K562 (cell line): Measurements from ENCODE around the gene HARS1. TPM values are rescaled to one million over a fixed set of nuclear protein-coding genes. Genes with fewer than 3 reads are reported as not detected.
A peak's percentile ranks its signal among the peaks of the same experiment; 100 is the strongest.

Experiments
- AFF1 ChIP-seq, 2 experiments: fragments of 450-650 bp; IDR thresholded peaks; 2 replicates each; pipeline ENCODE4 v1.6.1; 2018; ENCODE audit warnings: mild to moderate bottlenecking in 2 of 2, low read depth in 1 of 2; ENCODE audit not compliant: partially characterized antibody in 2 of 2
- BDP1 ChIP-seq: IDR thresholded peaks from 3 replicates; pipeline ENCODE4 v1.6.1; 2011; ENCODE audit not compliant: insufficient read length, insufficient read depth
- BRF1 ChIP-seq: IDR thresholded peaks from 3 replicates; pipeline ENCODE4 v1.6.1; 2011; ENCODE audit warnings: borderline replicate concordance, mild to moderate bottlenecking; ENCODE audit not compliant: insufficient read length; ENCODE audit errors: extremely low read depth
- CBX3 ChIP-seq, 2 experiments: IDR thresholded peaks; 1 replicate in 1 of 2; 2 replicates in 1 of 2; pipeline ENCODE4 v1.6.1; 2012; ENCODE audit warnings: inconsistent platforms in 2 of 2, low read length in 2 of 2, borderline replicate concordance in 1 of 2, control low read depth in 1 of 2
- CEBPG ChIP-seq, 3 experiments: fragments of 200-800 bp in 1 of 3; sonication (Bioruptor generic) in 1 of 3; sonication (generic) in 1 of 3; formaldehyde crosslinking in 1 of 3; IDR thresholded peaks in 2 of 3; conservative IDR thresholded peaks in 1 of 3; 2 replicates each; pipeline versions ENCODE4 v1.6.1 to v1.8.0; 2016 to 2022; ENCODE audit warnings: missing compliant biosample characterization in 2 of 3, missing genetic modification characterization in 2 of 3, mild to moderate bottlenecking in 1 of 3, missing genetic modification reagents in 1 of 3
- DMBX1 ChIP-seq: fragments of 250-450 bp; sonication (Bioruptor Pico); IDR thresholded peaks from 2 replicates; pipeline ENCODE4 v1.8.0; 2022; ENCODE audit warnings: inconsistent platforms, mild to moderate bottlenecking, moderate library complexity, borderline replicate concordance
- EHMT2 ChIP-seq: fragments of 450-650 bp; IDR thresholded peaks from 2 replicates; pipeline ENCODE4 v1.6.1; 2018; ENCODE audit warnings: antibody characterized with exemption
- ELF2 ChIP-seq: fragments of 250-450 bp; sonication (Bioruptor Pico); IDR thresholded peaks from 2 replicates; pipeline ENCODE4 v1.5.0; 2021; ENCODE audit warnings: mild to moderate bottlenecking
- FOS ChIP-seq: IDR thresholded peaks from 3 replicates; pipeline ENCODE4 v1.6.1; 2011; ENCODE audit not compliant: insufficient read length; ENCODE audit errors: extremely low read depth
- FOXP1 ChIP-seq: sonication (generic); formaldehyde crosslinking; IDR thresholded peaks from 2 replicates; pipeline ENCODE4 v1.8.0; 2022; ENCODE audit warnings: mild to moderate bottlenecking, missing genetic modification reagents
- MTA1 ChIP-seq: fragments of 450-650 bp; IDR thresholded peaks from 2 replicates; pipeline ENCODE4 v1.6.1; 2017; ENCODE audit warnings: borderline replicate concordance
- SMAD1 ChIP-seq: fragments of 150-350 bp; IDR thresholded peaks from 2 replicates; pipeline ENCODE4 v1.6.1; 2014; ENCODE audit warnings: low read length, low read depth; ENCODE audit not compliant: partially characterized antibody
- SRSF1 ChIP-seq: fragments of 200-400 bp; formaldehyde crosslinking; IDR thresholded peaks from 2 replicates; pipeline ENCODE4 v1.6.1; 2017; ENCODE audit warnings: mild to moderate bottlenecking, low read depth, low read length, moderate library complexity
- TAL1 ChIP-seq: fragments of 450-650 bp; IDR thresholded peaks from 2 replicates; pipeline ENCODE4 v1.6.1; 2016; ENCODE audit warnings: mild to moderate bottlenecking
- ZNF124 ChIP-seq: sonication (generic); formaldehyde crosslinking; IDR thresholded peaks from 2 replicates; pipeline ENCODE4 v1.8.1; 2022; ENCODE audit warnings: missing genetic modification reagents
- ZNF24 ChIP-seq: fragments of 450-650 bp; IDR thresholded peaks from 2 replicates; pipeline ENCODE4 v1.6.1; 2016
- ZNF324 ChIP-seq: fragments of 250-450 bp; sonication (Bioruptor Pico); IDR thresholded peaks from 2 replicates; pipeline ENCODE4 v1.4.0; 2020; ENCODE audit warnings: mild to moderate bottlenecking
- ZNF41 ChIP-seq: fragments of 250-450 bp; sonication (Bioruptor Pico); conservative IDR thresholded peaks from 2 replicates; pipeline ENCODE4 v1.4.0; 2020; ENCODE audit warnings: mild to moderate bottlenecking
- ZNF444 ChIP-seq: fragments of 250-450 bp; sonication (Bioruptor Pico); IDR thresholded peaks from 2 replicates; pipeline ENCODE4 v1.4.0; 2020; ENCODE audit warnings: mild to moderate bottlenecking, moderate library complexity
- polyA plus RNA-seq, 8 experiments: library from polyadenylated mRNA; depleted of rRNA in 4 of 8; stranded (reverse) in 5 of 8; unstranded in 3 of 8; fragments of >200 nt; fragmentation: Nextera tagmentation in 2 of 8; fragmentation: Illumina TruSeq in 1 of 8; extraction: Ambion mirVana in 2 of 8; extraction: Trizol in 1 of 8; gene quantifications; 2 replicates each; pipeline versions ENCODE4 v1.2.1 to v1.2.3, GENCODE V29; 2011 to 2014; ENCODE audit warnings: inconsistent platforms in 1 of 8, missing spikeins in 1 of 8
- total RNA-seq, 7 experiments: library from RNA; depleted of rRNA in 6 of 7; stranded (reverse); fragments of >200 nt in 6 of 7; fragmentation: Illumina TruSeq in 2 of 7; extraction: Trizol in 2 of 7; gene quantifications; 2 replicates each; pipeline versions ENCODE4 v1.2.1 to v1.2.3, GENCODE V29; 2011 to 2021; ENCODE audit warnings: low replicate concordance in 1 of 7
- TF ChIP-seq, protein P1 (sequence below): sonication (generic); formaldehyde crosslinking; IDR thresholded peaks from 2 replicates; pipeline ENCODE4 v1.8.0; 2023; ENCODE audit warnings: mild to moderate bottlenecking, missing genetic modification reagents

Gene HARS1
- total and polyA plus RNA-seq, 9 of the 15 experiments (the other 6 are each of a cell fraction or from before 2014, with no cell fraction given) = 13.5 to 88.5 (median 75.2) TPM

GRCh38 chr5:140639148-140639981, 51.8 kb downstream of the HARS1 start, which contains the start of gene TMCO6 (continued):
- TF ChIP-seq CEBPG (CRISPR knock-in tag; IDR thresholded peaks at IDR 0.05) = peak; percentile 81
- TF ChIP-seq CEBPG (tag; conservative IDR thresholded peaks at IDR 0.05 in 1 of 2, IDR thresholded peaks at IDR 0.05 in 1 of 2) = peak; percentile 80 to 82
- no peak for TF ChIP-seq FOS
- TF ChIP-seq SRSF1 = no peak
- peak; percentile 66 for TF ChIP-seq SMAD1
- TF ChIP-seq AFF1 (IDR thresholded peaks at IDR 0.05; ENCODE audit: low read depth in 1 of 2, partially characterized antibody in 2 of 2) = no peak
- TF ChIP-seq ZNF41 (CRISPR knock-in tag) = no peak
- TF ChIP-seq FOXP1 (CRISPR knock-in tag) = peak; percentile 66
- no peak for TF ChIP-seq ZNF324 (CRISPR knock-in tag)
- no peak for TF ChIP-seq ZNF444 (CRISPR knock-in tag)
- no peak for TF ChIP-seq BDP1
- TF ChIP-seq ELF2 (CRISPR knock-in tag) = no peak
- TF ChIP-seq DMBX1 (CRISPR knock-in tag) = no peak
- TF ChIP-seq, protein P1, sequence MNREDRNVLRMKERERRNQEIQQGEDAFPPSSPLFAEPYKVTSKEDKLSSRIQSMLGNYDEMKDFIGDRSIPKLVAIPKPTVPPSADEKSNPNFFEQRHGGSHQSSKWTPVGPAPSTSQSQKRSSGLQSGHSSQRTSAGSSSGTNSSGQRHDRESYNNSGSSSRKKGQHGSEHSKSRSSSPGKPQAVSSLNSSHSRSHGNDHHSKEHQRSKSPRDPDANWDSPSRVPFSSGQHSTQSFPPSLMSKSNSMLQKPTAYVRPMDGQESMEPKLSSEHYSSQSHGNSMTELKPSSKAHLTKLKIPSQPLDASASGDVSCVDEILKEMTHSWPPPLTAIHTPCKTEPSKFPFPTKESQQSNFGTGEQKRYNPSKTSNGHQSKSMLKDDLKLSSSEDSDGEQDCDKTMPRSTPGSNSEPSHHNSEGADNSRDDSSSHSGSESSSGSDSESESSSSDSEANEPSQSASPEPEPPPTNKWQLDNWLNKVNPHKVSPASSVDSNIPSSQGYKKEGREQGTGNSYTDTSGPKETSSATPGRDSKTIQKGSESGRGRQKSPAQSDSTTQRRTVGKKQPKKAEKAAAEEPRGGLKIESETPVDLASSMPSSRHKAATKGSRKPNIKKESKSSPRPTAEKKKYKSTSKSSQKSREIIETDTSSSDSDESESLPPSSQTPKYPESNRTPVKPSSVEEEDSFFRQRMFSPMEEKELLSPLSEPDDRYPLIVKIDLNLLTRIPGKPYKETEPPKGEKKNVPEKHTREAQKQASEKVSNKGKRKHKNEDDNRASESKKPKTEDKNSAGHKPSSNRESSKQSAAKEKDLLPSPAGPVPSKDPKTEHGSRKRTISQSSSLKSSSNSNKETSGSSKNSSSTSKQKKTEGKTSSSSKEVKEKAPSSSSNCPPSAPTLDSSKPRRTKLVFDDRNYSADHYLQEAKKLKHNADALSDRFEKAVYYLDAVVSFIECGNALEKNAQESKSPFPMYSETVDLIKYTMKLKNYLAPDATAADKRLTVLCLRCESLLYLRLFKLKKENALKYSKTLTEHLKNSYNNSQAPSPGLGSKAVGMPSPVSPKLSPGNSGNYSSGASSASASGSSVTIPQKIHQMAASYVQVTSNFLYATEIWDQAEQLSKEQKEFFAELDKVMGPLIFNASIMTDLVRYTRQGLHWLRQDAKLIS = peak; percentile 35; the same call in 1 of the 2 replicates
- TF ChIP-seq EHMT2 = no peak
- no peak for TF ChIP-seq ZNF24
- peak in 1 of 2 experiments; percentile 15; a peak in 1 of 3 replicates for TF ChIP-seq CBX3 (IDR thresholded peaks at IDR 0.05; ENCODE audit: borderline replicate concordance in 1 of 2, low read length in 2 of 2)
- TF ChIP-seq MTA1 = no peak
- no peak for TF ChIP-seq BRF1
- no peak for TF ChIP-seq TAL1
- TF ChIP-seq ZNF124 (CRISPR knock-in tag) = no peak
